SK-N-SH (cell line): ENCODE data around the gene HLA-DPA1. TPM values are rescaled to one million over a fixed set of nuclear protein-coding genes. Genes with fewer than 3 reads are reported as not detected.

Experiments
- CTCF ChIA-PET: fragments of 300-600, 350-600 bp; formaldehyde crosslinking; extraction: SDS; loops from one replicate; lab custom pipeline; 2021; lab: Yijun Ruan, JAX
- POLR2A ChIA-PET: fragments of 350-600 bp; sonication (Branson Sonifier 250); formaldehyde crosslinking; extraction: SDS; loops from one replicate; lab custom pipeline; 2020; ENCODE audit warnings: antibody characterized with exemption, inconsistent platforms; lab: Yijun Ruan, JAX
- DNase-seq: peaks from one replicate; pipeline ENCODE4 v3.0.0; 2012
- H2AFZ ChIP-seq: fragments of 200-600 bp; sonication (generic); 2 replicates; pipeline ENCODE4 v1.8.1; 2016; ENCODE audit warnings: antibody characterized with exemption, mild to moderate bottlenecking, low read depth
- H3F3A ChIP-seq: fragments of 200-600 bp; sonication (generic); replicated peaks from 2 replicates; pipeline ENCODE3; 2016; ENCODE audit warnings: antibody characterized with exemption, mild to moderate bottlenecking; ENCODE audit not compliant: insufficient read depth
- H3K27ac ChIP-seq, 2 experiments: fragments of 200-500 bp in 1 of 2; fragments of 200-600 bp in 1 of 2; sonication (Bioruptor generic) in 1 of 2; sonication (generic), shearing (Covaris generic) in 1 of 2; 2 replicates each; pipeline versions ENCODE4 v1.5.1 to v1.6.1; 2014 to 2016; ENCODE audit warnings: low read depth in 2 of 2, inconsistent platforms in 1 of 2, low read length in 1 of 2, mild to moderate bottlenecking in 1 of 2, mixed read lengths in 1 of 2
- H3K27me3 ChIP-seq: fragments of 200-600 bp; sonication (generic), shearing (Covaris generic); 2 replicates; pipeline ENCODE4 v1.6.1; 2016; ENCODE audit warnings: mixed run types; ENCODE audit not compliant: insufficient read depth
- H3K36me3 ChIP-seq, 2 experiments: fragments of 200-500 bp in 1 of 2; fragments of 200-600 bp in 1 of 2; sonication (Bioruptor generic) in 1 of 2; sonication (generic) in 1 of 2; replicated peaks in 1 of 2; 2 replicates each; pipeline versions ENCODE3 to v1.5.1; 2014 to 2016; ENCODE audit warnings: low read length in 1 of 2, mild to moderate bottlenecking in 1 of 2; ENCODE audit not compliant: insufficient read depth in 2 of 2, control insufficient read depth in 1 of 2
- H3K4me1 ChIP-seq, 2 experiments: fragments of 200-500 bp in 1 of 2; fragments of 200-600 bp in 1 of 2; sonication (Bioruptor generic) in 1 of 2; sonication (generic), shearing (Covaris generic) in 1 of 2; 2 replicates each; pipeline versions ENCODE4 v1.5.1 to v1.6.1; 2014 to 2016; ENCODE audit warnings: low read depth in 1 of 2, low read length in 1 of 2, mixed run types in 1 of 2; ENCODE audit not compliant: insufficient read depth in 2 of 2, control insufficient read depth in 1 of 2
- H3K4me2 ChIP-seq: fragments of 200-600 bp; sonication (generic), shearing (Covaris generic); 2 replicates; pipeline ENCODE4 v1.6.1; 2017; ENCODE audit warnings: mixed run types
- H3K4me3 ChIP-seq, 2 experiments: fragments of 200-500 bp in 1 of 2; fragments of 200-600 bp in 1 of 2; sonication (Bioruptor generic) in 1 of 2; sonication (generic), shearing (Covaris generic) in 1 of 2; 2 replicates each; pipeline versions ENCODE4 v1.5.1 to v1.8.1; 2014 to 2016; ENCODE audit warnings: low read depth in 2 of 2, inconsistent platforms in 1 of 2, low read length in 1 of 2, mild to moderate bottlenecking in 1 of 2, mixed read lengths in 1 of 2, moderate library complexity in 1 of 2
- H3K79me2 ChIP-seq: fragments of 200-600 bp; sonication (generic); 2 replicates; pipeline ENCODE4 v1.8.1; 2017; ENCODE audit warnings: mild to moderate bottlenecking; ENCODE audit not compliant: insufficient read depth
- H3K9ac ChIP-seq: fragments of 200-600 bp; sonication (generic); 2 replicates; pipeline ENCODE4 v1.6.1; 2017; ENCODE audit warnings: mixed run types
- H3K9me2 ChIP-seq: fragments of 200-600 bp; sonication (generic); 2 replicates; pipeline ENCODE4 v1.6.1; 2017; ENCODE audit warnings: mixed run types
- H3K9me3 ChIP-seq: fragments of 200-600 bp; sonication (generic); 2 replicates; pipeline ENCODE4 v1.6.1; 2017; ENCODE audit warnings: mixed run types, mild to moderate bottlenecking, moderate library complexity
- H4K20me1 ChIP-seq: fragments of 200-600 bp; sonication (generic); 2 replicates; pipeline ENCODE4 v1.6.1; 2017; ENCODE audit warnings: mild to moderate bottlenecking, mixed run types; ENCODE audit not compliant: insufficient read depth
- ELF1 ChIP-seq: IDR thresholded peaks from 2 replicates; pipeline ENCODE4 v1.4.0; 2012
- FOSL2 ChIP-seq: IDR thresholded peaks from 2 replicates; pipeline ENCODE4 v1.4.0; 2012; ENCODE audit warnings: low read depth, mild to moderate bottlenecking, moderate library complexity, borderline replicate concordance
- GATA2 ChIP-seq: sonication (generic); formaldehyde crosslinking; IDR thresholded peaks from 2 replicates; pipeline ENCODE4 v1.5.0; 2020; ENCODE audit warnings: mild to moderate bottlenecking, missing genetic modification reagents
- MXI1 ChIP-seq: IDR thresholded peaks from 2 replicates; pipeline ENCODE4 v1.6.1; 2012; ENCODE audit warnings: mild to moderate bottlenecking, low read depth, low read length, improper control_type of control experiment
- NFIC ChIP-seq: IDR thresholded peaks from 2 replicates; pipeline ENCODE4 v1.4.0; 2012; ENCODE audit warnings: borderline replicate concordance
- RXRA ChIP-seq: IDR thresholded peaks from 2 replicates; pipeline ENCODE4 v1.4.0; 2012; ENCODE audit warnings: low read depth, mild to moderate bottlenecking, borderline replicate concordance
- TEAD4 ChIP-seq: IDR thresholded peaks from 2 replicates; pipeline ENCODE4 v1.4.0; 2012; ENCODE audit warnings: mild to moderate bottlenecking, borderline replicate concordance; ENCODE audit not compliant: insufficient read depth
- YY1 ChIP-seq: IDR thresholded peaks from 2 replicates; pipeline ENCODE4 v1.4.0; 2012; ENCODE audit warnings: low read depth, mild to moderate bottlenecking
- polyA plus RNA-seq, 3 experiments: library from polyadenylated mRNA; depleted of rRNA; stranded (reverse); fragments of >200 nt; gene quantifications; 2 replicates each; pipeline ENCODE4 v1.2.3, GENCODE V29; 2012
- TF ChIP-seq, protein P1 (sequence below): IDR thresholded peaks from 2 replicates; pipeline ENCODE4 v1.6.1; 2012; ENCODE audit warnings: mild to moderate bottlenecking, low read depth, low read length, moderate library complexity
- TF ChIP-seq, protein P2 (sequence below): fragments of 150-350 bp; IDR thresholded peaks from 2 replicates; pipeline ENCODE4 v1.6.1; 2016; ENCODE audit warnings: mild to moderate bottlenecking, low read depth, low read length
- TF ChIP-seq, protein P3 (sequence below): IDR thresholded peaks from 2 replicates; pipeline ENCODE4 v1.4.0; 2012; ENCODE audit warnings: low read depth
- TF ChIP-seq, protein P4 (sequence below): IDR thresholded peaks from 2 replicates; pipeline ENCODE4 v1.4.0; 2012; ENCODE audit warnings: low read depth, borderline replicate concordance

HLA-DPA1 gene
- polyA plus RNA-seq, 1 of the 3 experiments (the other 2 are of a cell fraction), result 1.9 TPM

DNA sequence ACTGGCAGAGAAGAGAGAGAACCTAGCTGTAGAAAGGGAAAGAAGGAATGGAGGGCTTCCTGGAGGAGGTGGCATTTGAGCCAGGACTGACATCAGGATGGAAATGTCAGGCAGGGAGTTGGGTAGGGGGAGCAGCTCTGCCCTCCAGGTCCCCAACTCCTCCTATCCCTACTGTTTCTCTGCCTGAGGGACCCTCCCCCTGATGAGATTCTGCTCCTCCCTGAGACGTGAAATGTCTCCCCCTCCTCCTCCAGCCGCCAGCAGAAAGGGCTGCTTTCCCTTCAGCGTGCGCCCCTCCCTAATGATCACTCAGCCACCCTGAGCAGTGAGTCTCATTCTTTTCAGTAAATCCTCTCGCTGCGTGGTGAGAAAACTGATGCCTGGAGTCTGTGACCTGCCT lies 43.0 kb upstream of the HLA-DPA1 start (continued):
- TF ChIP-seq, protein P1, sequence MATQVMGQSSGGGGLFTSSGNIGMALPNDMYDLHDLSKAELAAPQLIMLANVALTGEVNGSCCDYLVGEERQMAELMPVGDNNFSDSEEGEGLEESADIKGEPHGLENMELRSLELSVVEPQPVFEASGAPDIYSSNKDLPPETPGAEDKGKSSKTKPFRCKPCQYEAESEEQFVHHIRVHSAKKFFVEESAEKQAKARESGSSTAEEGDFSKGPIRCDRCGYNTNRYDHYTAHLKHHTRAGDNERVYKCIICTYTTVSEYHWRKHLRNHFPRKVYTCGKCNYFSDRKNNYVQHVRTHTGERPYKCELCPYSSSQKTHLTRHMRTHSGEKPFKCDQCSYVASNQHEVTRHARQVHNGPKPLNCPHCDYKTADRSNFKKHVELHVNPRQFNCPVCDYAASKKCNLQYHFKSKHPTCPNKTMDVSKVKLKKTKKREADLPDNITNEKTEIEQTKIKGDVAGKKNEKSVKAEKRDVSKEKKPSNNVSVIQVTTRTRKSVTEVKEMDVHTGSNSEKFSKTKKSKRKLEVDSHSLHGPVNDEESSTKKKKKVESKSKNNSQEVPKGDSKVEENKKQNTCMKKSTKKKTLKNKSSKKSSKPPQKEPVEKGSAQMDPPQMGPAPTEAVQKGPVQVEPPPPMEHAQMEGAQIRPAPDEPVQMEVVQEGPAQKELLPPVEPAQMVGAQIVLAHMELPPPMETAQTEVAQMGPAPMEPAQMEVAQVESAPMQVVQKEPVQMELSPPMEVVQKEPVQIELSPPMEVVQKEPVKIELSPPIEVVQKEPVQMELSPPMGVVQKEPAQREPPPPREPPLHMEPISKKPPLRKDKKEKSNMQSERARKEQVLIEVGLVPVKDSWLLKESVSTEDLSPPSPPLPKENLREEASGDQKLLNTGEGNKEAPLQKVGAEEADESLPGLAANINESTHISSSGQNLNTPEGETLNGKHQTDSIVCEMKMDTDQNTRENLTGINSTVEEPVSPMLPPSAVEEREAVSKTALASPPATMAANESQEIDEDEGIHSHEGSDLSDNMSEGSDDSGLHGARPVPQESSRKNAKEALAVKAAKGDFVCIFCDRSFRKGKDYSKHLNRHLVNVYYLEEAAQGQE, result no peak
- TF ChIP-seq GATA2 (no peak), RXRA (no peak)
- TF ChIP-seq, protein P2, sequence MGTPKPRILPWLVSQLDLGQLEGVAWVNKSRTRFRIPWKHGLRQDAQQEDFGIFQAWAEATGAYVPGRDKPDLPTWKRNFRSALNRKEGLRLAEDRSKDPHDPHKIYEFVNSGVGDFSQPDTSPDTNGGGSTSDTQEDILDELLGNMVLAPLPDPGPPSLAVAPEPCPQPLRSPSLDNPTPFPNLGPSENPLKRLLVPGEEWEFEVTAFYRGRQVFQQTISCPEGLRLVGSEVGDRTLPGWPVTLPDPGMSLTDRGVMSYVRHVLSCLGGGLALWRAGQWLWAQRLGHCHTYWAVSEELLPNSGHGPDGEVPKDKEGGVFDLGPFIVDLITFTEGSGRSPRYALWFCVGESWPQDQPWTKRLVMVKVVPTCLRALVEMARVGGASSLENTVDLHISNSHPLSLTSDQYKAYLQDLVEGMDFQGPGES, result no peak

DNA sequence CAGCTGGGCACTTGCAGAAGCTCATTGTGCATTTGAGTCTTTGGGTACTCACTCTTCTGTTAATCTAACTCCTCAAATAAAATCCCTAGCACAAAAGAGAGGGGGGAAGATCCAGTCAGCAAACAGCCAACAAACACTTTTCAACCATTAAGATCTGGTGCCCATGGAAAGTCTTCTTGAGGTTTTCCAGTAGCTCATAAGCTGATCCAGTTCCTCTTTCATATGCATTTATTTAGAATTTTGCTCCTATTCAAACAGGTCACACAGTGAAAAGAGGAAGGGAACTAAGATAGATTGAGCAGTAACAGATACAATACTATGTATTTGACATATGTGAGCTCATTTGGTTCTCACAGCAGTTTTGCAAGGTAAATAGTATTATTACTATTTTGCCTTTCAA lies 41.0 kb upstream of the HLA-DPA1 start:
- TF ChIP-seq FOSL2 (no peak), NFIC (no peak), YY1 (no peak), MXI1 (no peak), TEAD4 (no peak), ELF1 (no peak)
- TF ChIP-seq, protein P3, sequence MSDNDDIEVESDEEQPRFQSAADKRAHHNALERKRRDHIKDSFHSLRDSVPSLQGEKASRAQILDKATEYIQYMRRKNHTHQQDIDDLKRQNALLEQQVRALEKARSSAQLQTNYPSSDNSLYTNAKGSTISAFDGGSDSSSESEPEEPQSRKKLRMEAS, result no peak
- TF ChIP-seq, protein P4, sequence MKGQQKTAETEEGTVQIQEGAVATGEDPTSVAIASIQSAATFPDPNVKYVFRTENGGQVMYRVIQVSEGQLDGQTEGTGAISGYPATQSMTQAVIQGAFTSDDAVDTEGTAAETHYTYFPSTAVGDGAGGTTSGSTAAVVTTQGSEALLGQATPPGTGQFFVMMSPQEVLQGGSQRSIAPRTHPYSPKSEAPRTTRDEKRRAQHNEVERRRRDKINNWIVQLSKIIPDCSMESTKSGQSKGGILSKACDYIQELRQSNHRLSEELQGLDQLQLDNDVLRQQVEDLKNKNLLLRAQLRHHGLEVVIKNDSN, result no peak
- no peak overlapping the region for H3K4me2 ChIP-seq
- H3K9me2 ChIP-seq, result no peaks in the 10 kb centered on the region
- no peak overlapping the region for H3K27ac ChIP-seq
- H3K9ac ChIP-seq, result no peak overlapping the region
- H3F3A ChIP-seq, result no peaks in the 10 kb centered on the region
- H3K27me3 ChIP-seq, result peaks cover 43% of the 10 kb centered on the region; the same call in 1 of the 2 replicates
- H3K4me1 ChIP-seq, result no peaks in the 10 kb centered on the region; a peak in 1 of 4 replicates
- DNase-seq, result no peak
- H3K36me3 ChIP-seq, result no peaks in the 10 kb centered on the region
- H2AFZ ChIP-seq, result no peak overlapping the region
- H3K4me3 ChIP-seq, result no peak overlapping the region
- H3K79me2 ChIP-seq, result no peaks in the 10 kb centered on the region
- ChIA-PET POLR2A (interaction anchor here (0.5 to 0.7 kb wide), 2 partner anchors 112 to 1213 kb away, joined by 3 read pairs; partner anchors contain the start of gene ZBTB12), CTCF (interaction anchor here (0.9 to 1.3 kb wide), 6 partner anchors 10 to 134 kb away, joined by 3 to 6 read pairs (median 3); no protein-coding TSS in a partner anchor)
- H4K20me1 ChIP-seq, result no peaks in the 10 kb centered on the region
- H3K9me3 ChIP-seq, result no peaks in the 10 kb centered on the region
